NB4 (cell line): ENCODE results near the gene MYT1.

Source experiments
- CTCF ChIP-seq: IDR thresholded peaks from one replicate; pipeline ENCODE4 v1.5.1; 2012; ENCODE audit warnings: low read depth, low read length
- POLR2A ChIP-seq: IDR thresholded peaks from 2 replicates; pipeline ENCODE4 v1.6.1; 2011; ENCODE audit warnings: mild to moderate bottlenecking; ENCODE audit not compliant: insufficient read length; ENCODE audit errors: extremely low read depth

GRCh38 chr20:64196309-64196708, 32.1 kb downstream of the MYT1 start:
- TF ChIP-seq CTCF: no peak
- no peak for TF ChIP-seq POLR2A
